ENCODE measurements around the gene KIF26B.

DNA sequence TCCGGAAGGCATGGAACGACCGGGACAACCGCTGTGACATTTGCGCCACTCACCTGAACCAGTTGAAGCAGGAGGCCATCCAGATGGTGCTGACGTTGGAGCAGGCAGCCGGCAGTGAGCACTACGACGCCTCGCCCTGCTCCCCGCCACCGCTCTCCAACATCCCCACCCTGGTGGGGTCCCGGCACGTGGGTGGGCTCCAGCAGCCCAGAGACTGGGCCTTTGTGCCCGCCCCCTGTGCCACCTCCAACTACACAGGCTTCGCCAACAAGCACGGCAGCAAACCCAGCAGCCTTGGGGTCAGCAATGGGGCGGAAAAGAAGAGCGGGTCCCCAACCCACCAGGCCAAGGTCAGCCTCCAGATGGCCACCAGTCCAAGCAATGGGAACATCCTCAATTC is 212.1 kb downstream of the KIF26B start:
- TF ChIP-seq, protein P1, sequence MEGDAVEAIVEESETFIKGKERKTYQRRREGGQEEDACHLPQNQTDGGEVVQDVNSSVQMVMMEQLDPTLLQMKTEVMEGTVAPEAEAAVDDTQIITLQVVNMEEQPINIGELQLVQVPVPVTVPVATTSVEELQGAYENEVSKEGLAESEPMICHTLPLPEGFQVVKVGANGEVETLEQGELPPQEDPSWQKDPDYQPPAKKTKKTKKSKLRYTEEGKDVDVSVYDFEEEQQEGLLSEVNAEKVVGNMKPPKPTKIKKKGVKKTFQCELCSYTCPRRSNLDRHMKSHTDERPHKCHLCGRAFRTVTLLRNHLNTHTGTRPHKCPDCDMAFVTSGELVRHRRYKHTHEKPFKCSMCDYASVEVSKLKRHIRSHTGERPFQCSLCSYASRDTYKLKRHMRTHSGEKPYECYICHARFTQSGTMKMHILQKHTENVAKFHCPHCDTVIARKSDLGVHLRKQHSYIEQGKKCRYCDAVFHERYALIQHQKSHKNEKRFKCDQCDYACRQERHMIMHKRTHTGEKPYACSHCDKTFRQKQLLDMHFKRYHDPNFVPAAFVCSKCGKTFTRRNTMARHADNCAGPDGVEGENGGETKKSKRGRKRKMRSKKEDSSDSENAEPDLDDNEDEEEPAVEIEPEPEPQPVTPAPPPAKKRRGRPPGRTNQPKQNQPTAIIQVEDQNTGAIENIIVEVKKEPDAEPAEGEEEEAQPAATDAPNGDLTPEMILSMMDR (IDR thresholded peaks at IDR 0.05), result no peak
- TF ChIP-seq POLR2A (IDR thresholded peaks at IDR 0.05), result no peak

All from tibial nerve (tissue), 3 donors.